Germinal center (tissue), 1 donor: ENCODE results near the gene TRIM37.

Experiments used
- DNase-seq: peaks from one replicate; pipeline ENCODE4 v3.0.0; 2012; ENCODE audit warnings: mixed read lengths, low spot score

TRIM37 gene

DNA sequence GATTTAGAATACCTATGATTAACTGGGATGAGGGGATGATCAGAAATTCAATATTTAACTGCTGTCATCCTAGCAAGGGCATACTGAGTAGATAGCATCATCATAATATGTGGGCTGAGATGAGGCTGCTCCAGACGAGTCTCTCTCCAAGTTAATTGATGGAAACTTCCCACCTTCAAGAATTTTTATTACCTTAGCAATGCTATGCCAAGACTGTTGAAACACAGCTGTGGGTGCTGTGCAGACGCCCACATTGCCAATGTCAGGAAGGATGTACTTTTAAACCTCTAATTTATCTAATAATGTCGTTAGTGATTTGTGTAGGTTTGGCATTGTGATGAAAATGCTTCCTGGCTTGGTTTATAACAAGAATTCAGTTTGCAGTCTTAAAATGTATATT lies 170.4 kb downstream of the TRIM37 start:
- no peak for DNase-seq

DNA sequence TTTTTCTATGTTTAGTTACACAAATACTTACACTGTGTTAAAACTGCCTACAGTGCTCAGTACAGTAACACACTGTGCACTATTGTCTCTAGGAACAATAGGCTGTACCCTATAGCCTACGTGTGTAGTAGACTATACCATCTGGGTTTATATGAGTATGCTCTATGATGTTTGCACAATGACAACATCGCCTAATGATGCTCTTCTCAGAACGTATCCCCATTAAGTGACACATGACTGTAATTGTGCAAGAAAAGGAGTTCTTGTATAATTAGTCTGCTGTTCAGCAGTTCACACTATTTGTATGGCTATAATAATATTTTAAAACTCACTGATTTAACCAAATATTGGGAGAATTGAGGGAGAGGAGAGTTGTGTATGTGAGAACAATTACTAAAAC lies 173.7 kb downstream of the TRIM37 start:
- no peak for DNase-seq
